ENCODE results near the gene TMEM121. TPM values are rescaled to one million over a fixed set of nuclear protein-coding genes. Genes with fewer than 3 reads are reported as not detected.

TMEM121 gene
- total RNA-seq, 1 experiment from 2014 or later, result not detected

DNA sequence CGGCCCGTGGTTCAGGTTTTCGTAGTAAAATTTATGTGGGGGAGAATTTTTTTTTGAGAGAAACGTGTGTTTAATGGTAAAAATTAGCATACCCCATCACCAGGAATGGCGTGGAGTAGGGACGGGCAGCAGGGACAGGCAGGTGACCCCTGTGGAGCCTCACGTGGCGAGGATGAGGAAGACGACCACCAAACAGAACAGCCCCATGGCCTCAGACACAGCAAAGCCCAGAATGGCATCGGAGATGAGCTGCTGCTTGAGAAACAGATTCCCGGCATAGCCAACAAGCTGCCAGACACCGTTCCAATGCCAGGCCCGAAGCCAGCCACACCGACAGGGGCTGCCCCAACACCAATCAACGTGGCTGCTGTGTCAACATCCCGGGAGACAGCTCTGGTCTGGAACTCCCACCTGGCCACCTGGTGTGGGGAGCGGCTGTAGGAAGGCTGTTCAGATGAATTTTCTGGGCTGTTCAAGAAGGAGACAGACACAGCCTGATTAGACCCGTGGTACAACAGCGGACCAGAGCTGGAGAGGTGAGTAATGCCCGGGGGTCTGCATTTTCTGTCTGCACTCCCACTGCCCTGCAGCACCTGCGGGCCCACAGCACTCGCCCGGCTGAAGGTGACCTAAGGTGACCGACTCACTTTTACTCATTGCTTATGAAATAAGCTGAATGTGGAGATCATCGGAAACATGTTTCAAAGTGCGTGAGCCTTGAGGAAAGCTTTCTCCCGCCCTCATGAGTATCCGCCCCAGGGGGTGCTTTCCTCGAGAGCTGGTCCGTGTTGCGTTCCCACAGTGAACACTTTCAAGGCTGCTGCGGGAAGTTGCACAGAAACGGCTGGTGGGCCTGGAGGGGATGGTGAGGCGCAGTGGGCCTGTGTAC lies 10.6 kb downstream of the TMEM121 start:
- Mint-ChIP-seq H3K4me3 (ENCODE audit: unreplicated experiment) (no peak overlapping the region), H3K27ac (ENCODE audit: unreplicated experiment) (no peak overlapping the region), H3K27me3 (ENCODE audit: insufficient read depth, unreplicated experiment) (peaks cover 20% of the 10 kb centered on the region), H3K36me3 (ENCODE audit: insufficient read depth, unreplicated experiment) (no peaks in the 10 kb centered on the region), H3K4me1 (ENCODE audit: low read depth, unreplicated experiment) (no peaks in the 10 kb centered on the region), H3K9me3 (ENCODE audit: unreplicated experiment) (no peaks in the 10 kb centered on the region)
- H3K4me1 ChIP-seq, result no peaks in the 10 kb centered on the region
- no peaks in the 10 kb centered on the region for H3K9me3 ChIP-seq
- intact Hi-C loops (cut with micrococcal nuclease; ENCODE audit: unreplicated experiment), result no loop called here
- H3K27me3 ChIP-seq (replicated peaks; ENCODE audit: control insufficient read depth, insufficient read depth, low read length), result no peaks in the 10 kb centered on the region
- no TSS peak for BruUV-seq (replicated peaks)
- TF ChIP-seq, protein P1, sequence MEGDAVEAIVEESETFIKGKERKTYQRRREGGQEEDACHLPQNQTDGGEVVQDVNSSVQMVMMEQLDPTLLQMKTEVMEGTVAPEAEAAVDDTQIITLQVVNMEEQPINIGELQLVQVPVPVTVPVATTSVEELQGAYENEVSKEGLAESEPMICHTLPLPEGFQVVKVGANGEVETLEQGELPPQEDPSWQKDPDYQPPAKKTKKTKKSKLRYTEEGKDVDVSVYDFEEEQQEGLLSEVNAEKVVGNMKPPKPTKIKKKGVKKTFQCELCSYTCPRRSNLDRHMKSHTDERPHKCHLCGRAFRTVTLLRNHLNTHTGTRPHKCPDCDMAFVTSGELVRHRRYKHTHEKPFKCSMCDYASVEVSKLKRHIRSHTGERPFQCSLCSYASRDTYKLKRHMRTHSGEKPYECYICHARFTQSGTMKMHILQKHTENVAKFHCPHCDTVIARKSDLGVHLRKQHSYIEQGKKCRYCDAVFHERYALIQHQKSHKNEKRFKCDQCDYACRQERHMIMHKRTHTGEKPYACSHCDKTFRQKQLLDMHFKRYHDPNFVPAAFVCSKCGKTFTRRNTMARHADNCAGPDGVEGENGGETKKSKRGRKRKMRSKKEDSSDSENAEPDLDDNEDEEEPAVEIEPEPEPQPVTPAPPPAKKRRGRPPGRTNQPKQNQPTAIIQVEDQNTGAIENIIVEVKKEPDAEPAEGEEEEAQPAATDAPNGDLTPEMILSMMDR (IDR thresholded peaks at IDR 0.05; ENCODE audit: insufficient read depth in 1 of 2, low read depth in 1 of 2, low read length in 1 of 2, severe bottlenecking in 1 of 2, unreplicated experiment in 1 of 2), result no peak
- H3K36me3 ChIP-seq (ENCODE audit: control insufficient read depth, insufficient read depth, low read length), result no peaks in the 10 kb centered on the region
- DNase-seq, result no peak
- H3K4me3 ChIP-seq (ENCODE audit: low read depth, low read length), result no peak overlapping the region
- CTCF ChIA-PET, result interaction anchor here (0.6 to 0.7 kb wide), 3 partner anchors 56 to 584 kb away, joined by 3 read pairs; no protein-coding TSS in a partner anchor
- POLR2A ChIA-PET, result no interaction called here

DNA sequence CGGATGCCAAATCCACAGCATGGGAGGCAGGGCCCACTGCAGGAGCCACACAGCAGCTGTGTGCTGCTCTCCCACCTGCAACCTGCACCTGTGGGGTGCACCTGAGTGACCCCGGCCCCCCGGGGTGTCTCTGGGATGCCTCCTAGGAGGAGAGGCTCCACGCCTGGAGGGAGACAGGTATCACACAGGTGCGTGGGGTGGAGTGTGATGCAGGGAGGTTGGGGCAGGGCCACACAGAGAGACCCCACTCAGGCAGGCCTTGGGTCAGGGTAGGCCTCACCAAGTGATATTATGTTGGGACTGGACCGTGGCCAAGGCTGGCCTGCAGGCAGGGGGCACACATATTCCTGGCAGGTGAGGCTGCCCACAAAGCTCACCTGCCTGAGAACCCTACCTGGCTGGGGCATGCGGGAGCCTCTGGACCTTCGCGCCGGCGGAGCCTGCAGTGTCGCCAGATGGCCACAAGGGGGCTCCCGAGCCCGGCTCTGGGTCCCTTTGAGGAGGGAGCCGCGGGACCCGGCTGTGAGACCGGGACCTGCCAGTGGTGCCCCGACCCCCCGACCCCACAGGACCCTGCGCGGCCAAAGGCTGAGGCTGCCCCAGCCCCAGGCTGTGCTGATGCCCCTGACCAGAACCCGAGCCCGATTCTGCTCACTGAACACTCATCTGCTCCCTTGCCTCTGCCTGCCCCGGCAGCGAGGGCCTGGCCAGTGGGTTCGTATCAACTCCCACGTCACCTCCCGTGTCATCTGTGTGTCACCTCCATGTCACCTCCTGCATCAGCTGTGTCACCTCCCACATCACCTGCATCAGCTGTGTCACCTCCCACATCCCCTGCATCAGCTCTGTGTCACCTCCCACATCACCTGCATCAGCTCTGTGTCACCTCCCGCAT lies 11.4 kb downstream of the TMEM121 start:
- no peaks in the 10 kb centered on the region for H3K4me1 ChIP-seq
- BruUV-seq (replicated peaks), result no TSS peak
- H3K4me3 ChIP-seq (ENCODE audit: low read depth, low read length), result no peak overlapping the region
- CTCF ChIA-PET, result interaction anchor here (0.6 to 0.7 kb wide), 3 partner anchors 57 to 407 kb away, joined by 3 to 10 read pairs (median 3); no protein-coding TSS in a partner anchor
- H3K4me3 Mint-ChIP-seq (ENCODE audit: unreplicated experiment), result no peak overlapping the region
- intact Hi-C loops (cut with micrococcal nuclease; ENCODE audit: unreplicated experiment), result no loop called here
- no peaks in the 10 kb centered on the region for H3K9me3 ChIP-seq
- H3K36me3 Mint-ChIP-seq (ENCODE audit: insufficient read depth, unreplicated experiment), result no peaks in the 10 kb centered on the region
- TF ChIP-seq, protein P1 (IDR thresholded peaks at IDR 0.05; ENCODE audit: insufficient read depth in 1 of 2, low read depth in 1 of 2, low read length in 1 of 2, severe bottlenecking in 1 of 2, unreplicated experiment in 1 of 2), result peak; percentile 94
- POLR2A ChIA-PET, result no interaction called here
- H3K27me3 Mint-ChIP-seq (ENCODE audit: insufficient read depth, unreplicated experiment), result peaks cover 21% of the 10 kb centered on the region
- DNase-seq, result peak in 1 of 2 experiments; percentile 81
- no peak overlapping the region for H3K27ac Mint-ChIP-seq (ENCODE audit: unreplicated experiment)
- H3K36me3 ChIP-seq (ENCODE audit: control insufficient read depth, insufficient read depth, low read length), result no peaks in the 10 kb centered on the region
- H3K4me1 Mint-ChIP-seq (ENCODE audit: low read depth, unreplicated experiment), result no peaks in the 10 kb centered on the region
- H3K27me3 ChIP-seq (replicated peaks; ENCODE audit: control insufficient read depth, insufficient read depth, low read length), result no peaks in the 10 kb centered on the region
- H3K9me3 Mint-ChIP-seq (ENCODE audit: unreplicated experiment), result peaks cover 7% of the 10 kb centered on the region

DNA sequence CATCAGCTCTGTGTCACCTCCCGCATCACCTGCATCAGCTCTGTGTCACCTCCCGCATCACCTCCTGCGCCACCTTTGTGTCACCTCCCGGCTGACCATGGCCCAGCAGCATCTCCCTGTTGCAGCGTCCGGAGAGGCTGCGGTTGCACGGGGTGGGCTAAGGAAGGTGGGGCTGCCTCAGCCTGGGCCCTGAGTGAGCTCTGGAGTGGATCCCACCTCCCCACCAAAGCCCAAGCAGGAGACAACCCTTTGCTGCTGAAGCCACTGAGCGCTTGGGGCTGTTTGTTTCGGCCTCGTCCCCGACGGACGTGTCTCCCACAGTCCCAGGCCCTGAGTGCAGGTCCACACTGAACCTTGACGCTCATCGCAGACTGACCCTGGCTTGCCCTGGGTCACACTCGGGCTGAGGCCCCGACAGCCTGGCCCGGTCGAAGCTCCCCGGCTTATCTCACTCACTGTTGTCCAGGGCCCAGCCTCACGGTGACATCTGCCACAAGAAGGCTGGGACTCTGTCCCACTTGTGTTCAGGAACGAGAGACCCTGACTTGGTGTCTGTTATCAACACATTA lies 12.2 kb downstream of the TMEM121 start:
- BruUV-seq (replicated peaks), result no TSS peak
- ChIA-PET CTCF (interaction anchor here (0.6 kb wide), 1 partner anchor 406 kb away, joined by 10 read pairs; no protein-coding TSS in a partner anchor), POLR2A (no interaction called here)
- TF ChIP-seq, protein P1 (IDR thresholded peaks at IDR 0.05; ENCODE audit: insufficient read depth in 1 of 2, low read depth in 1 of 2, low read length in 1 of 2, severe bottlenecking in 1 of 2, unreplicated experiment in 1 of 2), result no peak
- peaks cover 21% of the 10 kb centered on the region for H3K27me3 Mint-ChIP-seq (ENCODE audit: insufficient read depth, unreplicated experiment)
- H3K36me3 Mint-ChIP-seq (ENCODE audit: insufficient read depth, unreplicated experiment), result no peaks in the 10 kb centered on the region
- no peaks in the 10 kb centered on the region for H3K4me1 Mint-ChIP-seq (ENCODE audit: low read depth, unreplicated experiment)
- Histone ChIP-seq H3K9me3 (0 out of 2 replicates have a peak, but pooled peaks cover 1% of the 10 kb centered on the region), H3K36me3 (ENCODE audit: control insufficient read depth, insufficient read depth, low read length) (no peaks in the 10 kb centered on the region), H3K4me1 (no peaks in the 10 kb centered on the region), H3K27me3 (replicated peaks; ENCODE audit: control insufficient read depth, insufficient read depth, low read length) (no peaks in the 10 kb centered on the region), H3K4me3 (ENCODE audit: low read depth, low read length) (no peak overlapping the region)
- peaks cover 13% of the 10 kb centered on the region for H3K9me3 Mint-ChIP-seq (ENCODE audit: unreplicated experiment)
- H3K27ac Mint-ChIP-seq (ENCODE audit: unreplicated experiment), result no peak overlapping the region
- intact Hi-C loops (cut with micrococcal nuclease; ENCODE audit: unreplicated experiment), result no loop called here
- H3K4me3 Mint-ChIP-seq (ENCODE audit: unreplicated experiment), result no peak overlapping the region
- no peak for DNase-seq
